Measurements from ENCODE around the gene COASY. TPM values are rescaled to one million over a fixed set of nuclear protein-coding genes. Genes with fewer than 3 reads are reported as not detected.

The COASY gene
- total RNA-seq, 1 experiment from 2014 or later = 71.5 TPM

DNA sequence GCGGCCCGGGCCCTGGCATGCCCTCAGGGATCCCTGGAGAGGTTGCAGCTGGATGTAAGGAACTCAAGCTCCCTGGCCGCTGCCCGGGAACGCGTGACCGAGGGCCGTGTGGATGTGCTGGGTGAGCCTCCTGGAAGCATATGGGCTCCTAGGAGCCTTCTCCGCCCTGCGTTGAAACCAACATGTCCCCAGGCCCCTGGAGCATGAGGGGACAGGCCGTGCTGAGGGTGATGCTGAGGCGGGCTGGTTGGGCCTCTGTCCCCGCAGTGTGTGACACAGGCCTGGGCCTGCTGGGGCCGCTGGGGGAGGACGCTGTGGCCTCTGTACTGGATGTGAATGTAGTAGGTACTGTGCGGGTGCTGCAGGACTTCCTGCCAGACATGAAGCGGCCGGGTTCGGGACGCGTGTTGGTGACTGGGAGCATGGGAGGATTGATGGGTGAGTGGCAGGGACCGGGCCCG, 14.9 kb upstream of the COASY start:
- no peak for TF ChIP-seq CTCF (conservative IDR thresholded peaks at IDR 0.05; ENCODE audit: low read depth, low read length)
- no peak for TF ChIP-seq EZH2 (IDR thresholded peaks at IDR 0.05; ENCODE audit: borderline replicate concordance, low read depth, low read length, poor library complexity, severe bottlenecking)
- CTCF ChIA-PET = no interaction called here
- BruUV-seq (replicated peaks) = no TSS peak
- POLR2A ChIA-PET (ENCODE audit: low non-redundant PET) = no interaction called here
- DNase-seq (ENCODE audit: low spot score) = no peak
- Histone ChIP-seq H3K27ac (ENCODE audit: low read depth, low read length, poor library complexity, severe bottlenecking) (no peak overlapping the region), H3K36me3 (ENCODE audit: insufficient read depth, low read length, poor library complexity, severe bottlenecking) (no peaks in the 10 kb centered on the region), H3K27me3 (replicated peaks; ENCODE audit: insufficient read depth, low read depth, low read length, poor library complexity) (no peaks in the 10 kb centered on the region), H3K9me3 (ENCODE audit: low read depth, low read length, poor library complexity, severe bottlenecking) (no peaks in the 10 kb centered on the region), H3K4me1 (ENCODE audit: insufficient read depth, low read length, poor library complexity, severe bottlenecking) (no peaks in the 10 kb centered on the region), H3K4me3 (ENCODE audit: low read depth, low read length, poor library complexity, severe bottlenecking) (no peak overlapping the region)
- intact Hi-C loops (cut with micrococcal nuclease; ENCODE audit: unreplicated experiment) = no loop called here

- no peaks in the 10 kb centered on the region for H3K9me3 ChIP-seq (ENCODE audit: low read depth, low read length, poor library complexity, severe bottlenecking)
- H3K4me1 ChIP-seq (ENCODE audit: insufficient read depth, low read length, poor library complexity, severe bottlenecking) = no peaks in the 10 kb centered on the region
- H3K36me3 ChIP-seq (ENCODE audit: insufficient read depth, low read length, poor library complexity, severe bottlenecking) = no peaks in the 10 kb centered on the region
- no peak overlapping the region for H3K4me3 ChIP-seq (ENCODE audit: low read depth, low read length, poor library complexity, severe bottlenecking)
- CTCF ChIA-PET = no interaction called here
- no TSS peak for BruUV-seq (replicated peaks)
- intact Hi-C loops (cut with micrococcal nuclease; ENCODE audit: unreplicated experiment) = no loop called here
- TF ChIP-seq CTCF (conservative IDR thresholded peaks at IDR 0.05; ENCODE audit: low read depth, low read length) (no peak), EZH2 (IDR thresholded peaks at IDR 0.05; ENCODE audit: borderline replicate concordance, low read depth, low read length, poor library complexity, severe bottlenecking) (no peak)
- no peak for DNase-seq (ENCODE audit: low spot score)
- no peaks in the 10 kb centered on the region for H3K27me3 ChIP-seq (replicated peaks; ENCODE audit: insufficient read depth, low read depth, low read length, poor library complexity)
- POLR2A ChIA-PET (ENCODE audit: low non-redundant PET) = interaction anchor here (0.6 kb wide), 1 partner anchor 301 kb away, joined by 5 read pairs; no protein-coding TSS in a partner anchor
- no peak overlapping the region for H3K27ac ChIP-seq (ENCODE audit: low read depth, low read length, poor library complexity, severe bottlenecking)
Measured at GRCh38 chr17:42547698-42548069, 14.3 kb upstream of the COASY start.

DNA sequence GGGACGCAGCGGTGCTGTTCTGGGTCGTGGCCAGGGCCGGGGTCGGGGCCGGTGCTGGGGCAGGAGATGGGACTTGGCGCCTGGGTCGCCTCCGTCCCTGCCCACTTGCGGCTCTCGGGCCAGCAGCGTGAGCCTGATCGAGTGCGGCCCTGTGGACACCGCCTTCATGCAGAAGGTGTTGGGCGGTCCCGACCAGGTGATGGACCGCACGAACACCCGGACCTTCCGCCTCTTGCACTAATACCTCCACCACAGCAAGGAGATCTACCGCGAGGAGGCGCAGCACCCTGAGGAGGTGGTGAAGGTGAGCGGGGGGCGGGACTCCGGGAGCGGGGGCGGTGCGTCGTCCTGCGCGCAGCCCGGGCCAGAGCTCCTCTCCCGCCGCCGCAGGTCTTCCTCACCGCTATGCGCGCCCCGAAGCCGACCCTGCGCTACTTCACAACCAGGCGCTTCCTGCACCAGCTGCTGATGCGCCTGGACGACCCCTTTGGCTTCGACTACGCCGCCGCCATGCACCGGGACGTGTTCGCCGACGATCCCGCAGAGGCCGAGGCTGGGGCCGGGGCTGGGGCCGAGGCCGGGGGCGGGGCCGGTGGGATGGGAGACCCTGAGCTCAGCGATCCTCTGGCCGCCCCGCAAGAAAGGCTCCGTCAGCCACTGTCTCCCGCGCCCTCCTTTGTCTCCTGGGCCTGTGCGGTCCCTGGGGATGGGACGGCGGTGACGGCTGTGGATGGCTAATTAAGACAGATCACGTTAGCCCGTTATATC, 13.7 kb upstream of the COASY start:
- ChIA-PET CTCF (no interaction called here), POLR2A (ENCODE audit: low non-redundant PET) (interaction anchor here (0.6 kb wide), 1 partner anchor 302 kb away, joined by 5 read pairs; no protein-coding TSS in a partner anchor)
- no peaks in the 10 kb centered on the region for H3K36me3 ChIP-seq (ENCODE audit: insufficient read depth, low read length, poor library complexity, severe bottlenecking)
- no peak overlapping the region for H3K27ac ChIP-seq (ENCODE audit: low read depth, low read length, poor library complexity, severe bottlenecking)
- intact Hi-C loops (cut with micrococcal nuclease; ENCODE audit: unreplicated experiment) = no loop called here
- H3K27me3 ChIP-seq (replicated peaks; ENCODE audit: insufficient read depth, low read depth, low read length, poor library complexity) = no peaks in the 10 kb centered on the region
- peak overlapping the region; percentile 47 for H3K4me3 ChIP-seq (ENCODE audit: low read depth, low read length, poor library complexity, severe bottlenecking)
- no peaks in the 10 kb centered on the region for H3K4me1 ChIP-seq (ENCODE audit: insufficient read depth, low read length, poor library complexity, severe bottlenecking)
- peak; percentile 52 for DNase-seq (ENCODE audit: low spot score)
- no peaks in the 10 kb centered on the region for H3K9me3 ChIP-seq (ENCODE audit: low read depth, low read length, poor library complexity, severe bottlenecking)
- TF ChIP-seq CTCF (conservative IDR thresholded peaks at IDR 0.05; ENCODE audit: low read depth, low read length) = peak; percentile 50
- TF ChIP-seq EZH2 (IDR thresholded peaks at IDR 0.05; ENCODE audit: borderline replicate concordance, low read depth, low read length, poor library complexity, severe bottlenecking) = no peak
- no TSS peak for BruUV-seq (replicated peaks)
